ENCODE data around the gene DDX51.

DDX51 gene

DNA sequence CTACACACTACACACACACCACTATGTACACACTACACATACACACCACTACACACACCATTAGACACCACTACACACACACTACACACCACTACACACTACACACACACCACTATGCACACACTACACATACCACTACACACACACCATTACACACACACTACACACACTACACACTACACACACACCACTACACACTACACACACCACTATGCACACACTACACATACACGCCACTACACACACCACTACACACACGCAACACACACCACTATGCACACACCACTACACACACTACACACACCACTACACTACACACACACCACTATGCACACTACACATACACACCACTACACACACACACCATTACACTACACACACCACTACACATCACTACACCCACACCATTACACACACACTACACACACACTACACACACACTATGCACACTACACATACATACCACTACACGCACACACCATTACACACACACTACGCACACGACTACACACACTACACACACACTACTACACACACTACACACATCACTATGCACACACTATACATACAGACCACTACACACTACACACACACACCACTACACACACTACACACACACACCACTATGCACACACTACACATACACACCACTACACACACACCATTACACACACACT lies 13.8 kb upstream of the DDX51 start:
- Histone ChIP-seq H3K4me3 (ENCODE audit: low read depth, low read length) (no peak overlapping the region), H3K27me3 (ENCODE audit: control insufficient read depth, insufficient read depth, low read length) (no peaks in the 10 kb centered on the region), H3K9ac (ENCODE audit: low read depth, low read length) (no peak overlapping the region), H3K9me3 (ENCODE audit: control insufficient read depth, insufficient read depth, low read length) (peaks cover 12% of the 10 kb centered on the region; the same call in 1 of the 2 replicates), H3K27ac (ENCODE audit: low read depth, low read length) (no peak overlapping the region), H3K36me3 (ENCODE audit: control insufficient read depth, insufficient read depth, low read length) (peaks cover 6% of the 10 kb centered on the region; the same call in 1 of the 2 replicates), H3K4me1 (ENCODE audit: control insufficient read depth, insufficient read depth, low read length) (peaks cover 5% of the 10 kb centered on the region)

- Histone ChIP-seq H3K36me3 (ENCODE audit: control insufficient read depth, insufficient read depth, low read length) (peaks cover 14% of the 10 kb centered on the region), H3K27ac (ENCODE audit: low read depth, low read length) (no peak overlapping the region), H3K27me3 (ENCODE audit: control insufficient read depth, insufficient read depth, low read length) (no peaks in the 10 kb centered on the region), H3K9me3 (ENCODE audit: control insufficient read depth, insufficient read depth, low read length) (peaks cover 12% of the 10 kb centered on the region; the same call in 1 of the 2 replicates), H3K4me3 (ENCODE audit: low read depth, low read length) (no peak overlapping the region), H3K9ac (ENCODE audit: low read depth, low read length) (no peak overlapping the region), H3K4me1 (ENCODE audit: control insufficient read depth, insufficient read depth, low read length) (peaks cover 5% of the 10 kb centered on the region)
Observed at GRCh38 chr12:132156573-132157325, 12.6 kb upstream of the DDX51 start.

DNA sequence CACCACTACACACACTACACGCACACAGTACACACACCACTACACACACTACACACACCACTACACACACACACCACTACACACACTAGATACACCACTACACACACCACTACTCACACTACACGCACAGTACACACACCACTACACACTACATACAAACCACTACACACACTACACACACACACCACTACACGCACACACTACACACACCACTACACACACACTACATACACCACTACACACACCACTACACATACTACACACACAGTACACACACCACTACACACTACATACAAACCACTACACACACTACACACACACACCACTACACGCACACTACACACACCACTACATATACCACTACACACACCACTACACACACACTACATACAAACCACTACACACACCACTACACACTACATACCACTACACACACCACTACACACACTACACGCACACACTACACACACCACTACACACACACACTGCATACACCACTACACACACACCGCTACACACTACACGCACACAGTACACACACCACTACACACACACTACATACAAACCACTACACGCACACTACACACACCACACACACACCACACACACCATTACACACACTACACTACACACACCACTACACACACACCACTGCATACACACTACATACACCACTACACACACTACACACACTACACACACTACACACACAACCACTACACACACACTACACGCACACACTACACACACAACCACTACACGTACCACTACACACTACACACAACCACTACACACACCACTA lies 11.9 kb upstream of the DDX51 start:
- H3K27me3 ChIP-seq (ENCODE audit: control insufficient read depth, insufficient read depth, low read length) = no peaks in the 10 kb centered on the region
- H3K4me3 ChIP-seq (ENCODE audit: low read depth, low read length) = no peak overlapping the region
- H3K4me1 ChIP-seq (ENCODE audit: control insufficient read depth, insufficient read depth, low read length) = peaks cover 5% of the 10 kb centered on the region
- no peak overlapping the region for H3K9ac ChIP-seq (ENCODE audit: low read depth, low read length)
- no peak overlapping the region for H3K27ac ChIP-seq (ENCODE audit: low read depth, low read length)
- H3K36me3 ChIP-seq (ENCODE audit: control insufficient read depth, insufficient read depth, low read length) = peaks cover 20% of the 10 kb centered on the region
- peaks cover 12% of the 10 kb centered on the region; the same call in 1 of the 2 replicates for H3K9me3 ChIP-seq (ENCODE audit: control insufficient read depth, insufficient read depth, low read length)

- H3K36me3 ChIP-seq (ENCODE audit: control insufficient read depth, insufficient read depth, low read length) = peaks cover 24% of the 10 kb centered on the region
- no peak overlapping the region for H3K27ac ChIP-seq (ENCODE audit: low read depth, low read length)
- peaks cover 5% of the 10 kb centered on the region for H3K4me1 ChIP-seq (ENCODE audit: control insufficient read depth, insufficient read depth, low read length)
- no peak overlapping the region for H3K4me3 ChIP-seq (ENCODE audit: low read depth, low read length)
- no peak overlapping the region for H3K9ac ChIP-seq (ENCODE audit: low read depth, low read length)
- H3K9me3 ChIP-seq (ENCODE audit: control insufficient read depth, insufficient read depth, low read length) = peaks cover 12% of the 10 kb centered on the region; the same call in 1 of the 2 replicates
- no peaks in the 10 kb centered on the region for H3K27me3 ChIP-seq (ENCODE audit: control insufficient read depth, insufficient read depth, low read length)
Observed at GRCh38 chr12:132154941-132155770, 11.0 kb upstream of the DDX51 start.

- Histone ChIP-seq H3K36me3 (ENCODE audit: control insufficient read depth, insufficient read depth, low read length) (peaks cover 24% of the 10 kb centered on the region), H3K4me1 (ENCODE audit: control insufficient read depth, insufficient read depth, low read length) (peaks cover 5% of the 10 kb centered on the region), H3K9ac (ENCODE audit: low read depth, low read length) (no peak overlapping the region)
Observed at GRCh38 chr12:132154341-132154761, 10.2 kb upstream of the DDX51 start.

DNA sequence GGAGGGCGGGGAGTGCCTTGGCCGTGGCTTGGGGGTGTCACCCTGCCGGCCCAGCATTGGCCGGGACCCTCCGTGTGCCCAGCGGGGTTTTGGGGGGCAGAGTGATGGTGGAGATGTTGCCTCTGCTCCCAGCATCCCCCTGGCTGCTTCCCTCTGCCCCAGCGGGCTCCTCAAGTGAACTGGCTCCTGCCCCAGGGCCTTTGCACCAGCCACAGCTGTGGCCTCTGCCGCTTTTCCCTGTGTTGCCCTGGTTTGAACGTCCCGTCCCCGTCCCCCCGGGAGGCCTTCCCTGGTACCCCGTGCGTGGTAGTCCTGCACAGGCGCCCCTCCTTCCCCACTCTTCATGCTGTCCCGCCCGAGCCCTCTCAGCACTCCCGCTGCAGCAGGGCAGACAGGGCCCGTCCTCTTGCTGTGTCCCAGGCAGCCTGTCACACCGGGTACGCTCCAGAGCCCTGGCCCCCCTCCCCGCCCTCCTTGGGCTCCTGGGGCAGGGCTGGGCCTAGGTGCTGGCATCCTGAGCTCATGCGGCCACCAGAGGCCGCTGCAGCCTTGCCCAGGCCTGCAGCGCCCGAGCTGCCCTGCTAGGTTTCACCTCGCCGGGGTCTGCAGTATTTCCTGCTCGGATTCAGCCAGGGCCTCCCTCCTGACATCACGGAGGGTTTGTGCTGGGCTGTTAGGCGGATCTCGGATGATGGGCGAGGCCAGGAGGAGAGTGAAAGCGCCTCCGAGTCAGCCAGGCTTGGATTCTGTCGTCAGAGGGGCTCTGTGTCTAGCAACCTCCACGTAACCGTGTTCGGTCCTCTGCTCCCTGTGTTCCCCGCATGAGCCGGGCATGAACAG lies 9.6 kb upstream of the DDX51 start:
- Histone ChIP-seq H3K9me3 (ENCODE audit: control insufficient read depth, insufficient read depth, low read length) (peaks cover 12% of the 10 kb centered on the region; the same call in 1 of the 2 replicates), H3K9ac (ENCODE audit: low read depth, low read length) (no peak overlapping the region), H3K36me3 (ENCODE audit: control insufficient read depth, insufficient read depth, low read length) (peaks cover 24% of the 10 kb centered on the region), H3K4me1 (ENCODE audit: control insufficient read depth, insufficient read depth, low read length) (peaks cover 5% of the 10 kb centered on the region), H3K27ac (ENCODE audit: low read depth, low read length) (no peak overlapping the region), H3K27me3 (ENCODE audit: control insufficient read depth, insufficient read depth, low read length) (no peaks in the 10 kb centered on the region), H3K4me3 (ENCODE audit: low read depth, low read length) (no peak overlapping the region)

More at GRCh38 chr12:132154341-132154761, 10.2 kb upstream of the DDX51 start:
- Histone ChIP-seq H3K9me3 (ENCODE audit: control insufficient read depth, insufficient read depth, low read length) (peaks cover 12% of the 10 kb centered on the region; the same call in 1 of the 2 replicates), H3K27me3 (ENCODE audit: control insufficient read depth, insufficient read depth, low read length) (no peaks in the 10 kb centered on the region), H3K4me3 (ENCODE audit: low read depth, low read length) (no peak overlapping the region), H3K27ac (ENCODE audit: low read depth, low read length) (no peak overlapping the region)

GRCh38 chr12:132152953-132153352 lies 8.8 kb upstream of the DDX51 start:
- no peak overlapping the region for H3K9ac ChIP-seq (ENCODE audit: low read depth, low read length)
- H3K27ac ChIP-seq (ENCODE audit: low read depth, low read length) = no peak overlapping the region
- peaks cover 5% of the 10 kb centered on the region for H3K4me1 ChIP-seq (ENCODE audit: control insufficient read depth, insufficient read depth, low read length)
- H3K36me3 ChIP-seq (ENCODE audit: control insufficient read depth, insufficient read depth, low read length) = peaks cover 25% of the 10 kb centered on the region
- H3K4me3 ChIP-seq (ENCODE audit: low read depth, low read length) = no peak overlapping the region
- no peaks in the 10 kb centered on the region for H3K27me3 ChIP-seq (ENCODE audit: control insufficient read depth, insufficient read depth, low read length)
- peaks cover 12% of the 10 kb centered on the region; the same call in 1 of the 2 replicates for H3K9me3 ChIP-seq (ENCODE audit: control insufficient read depth, insufficient read depth, low read length)

DNA sequence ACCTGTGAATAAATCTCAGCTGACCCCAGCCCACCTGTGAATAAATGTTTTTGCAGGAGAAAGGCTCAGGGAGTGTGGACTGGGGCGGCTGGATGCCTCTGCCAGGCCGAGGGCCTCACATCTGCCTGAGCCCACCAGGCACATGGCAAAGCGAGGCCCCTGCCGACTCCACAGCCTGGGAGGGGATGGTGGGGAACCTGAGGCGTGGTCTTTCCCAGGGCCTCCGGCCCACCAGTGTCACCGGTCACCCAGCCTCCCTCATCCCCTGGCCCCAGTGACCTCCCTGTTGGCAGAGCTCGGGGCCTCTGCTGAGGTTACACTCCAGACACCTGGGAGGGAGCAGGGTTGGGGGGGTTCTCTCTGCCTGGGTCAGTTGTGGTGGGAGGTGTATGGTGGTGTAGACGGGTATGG lies 8.3 kb upstream of the DDX51 start:
- Histone ChIP-seq H3K9ac (ENCODE audit: low read depth, low read length) (no peak overlapping the region), H3K4me1 (ENCODE audit: control insufficient read depth, insufficient read depth, low read length) (peaks cover 5% of the 10 kb centered on the region), H3K9me3 (ENCODE audit: control insufficient read depth, insufficient read depth, low read length) (peaks cover 12% of the 10 kb centered on the region; the same call in 1 of the 2 replicates), H3K4me3 (ENCODE audit: low read depth, low read length) (no peak overlapping the region), H3K27ac (ENCODE audit: low read depth, low read length) (no peak overlapping the region), H3K27me3 (ENCODE audit: control insufficient read depth, insufficient read depth, low read length) (no peaks in the 10 kb centered on the region), H3K36me3 (ENCODE audit: control insufficient read depth, insufficient read depth, low read length) (peaks cover 24% of the 10 kb centered on the region)

DNA sequence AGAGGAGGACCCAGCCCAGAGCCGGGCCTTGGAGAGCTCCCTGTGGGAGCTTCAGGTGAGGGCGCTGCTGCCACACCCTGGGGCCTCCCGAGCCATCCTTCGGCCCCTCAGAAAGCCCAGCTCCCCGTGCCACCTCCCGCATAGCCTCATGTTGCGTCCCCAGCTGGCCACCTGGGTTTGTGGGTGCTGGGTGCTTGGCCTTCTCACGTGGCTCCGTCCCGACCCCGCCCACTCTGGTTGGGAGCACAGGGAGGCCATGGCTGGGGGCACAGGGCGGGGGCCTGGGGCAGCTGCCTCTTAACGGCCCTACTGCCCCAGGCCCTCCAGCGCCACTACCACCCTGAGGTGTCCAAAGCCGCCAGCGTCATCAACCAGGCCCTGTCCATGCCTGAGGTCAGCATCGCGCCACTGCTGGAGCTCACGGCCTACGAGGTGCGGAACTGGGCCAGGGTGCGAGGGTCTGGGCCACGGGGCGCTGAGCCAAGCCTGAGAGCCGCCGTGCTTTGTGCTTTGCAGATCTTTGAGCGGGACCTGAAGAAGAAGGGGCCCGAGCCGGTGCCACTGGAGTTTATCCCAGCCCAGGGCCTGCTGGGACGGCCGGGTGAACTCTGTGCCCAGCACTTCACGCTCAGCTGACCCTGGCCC lies 7.8 kb upstream of the DDX51 start:
- H3K27me3 ChIP-seq (ENCODE audit: control insufficient read depth, insufficient read depth, low read length) = no peaks in the 10 kb centered on the region
- H3K9ac ChIP-seq (ENCODE audit: low read depth, low read length) = no peak overlapping the region
- H3K36me3 ChIP-seq (ENCODE audit: control insufficient read depth, insufficient read depth, low read length) = peaks cover 28% of the 10 kb centered on the region
- H3K4me1 ChIP-seq (ENCODE audit: control insufficient read depth, insufficient read depth, low read length) = peaks cover 5% of the 10 kb centered on the region
- no peak overlapping the region for H3K4me3 ChIP-seq (ENCODE audit: low read depth, low read length)
- peaks cover 7% of the 10 kb centered on the region; the same call in 1 of the 2 replicates for H3K9me3 ChIP-seq (ENCODE audit: control insufficient read depth, insufficient read depth, low read length)
- no peak overlapping the region for H3K27ac ChIP-seq (ENCODE audit: low read depth, low read length)
